CD14-positive monocyte (primary cell): ENCODE data around the gene NEGR1. TPM values are rescaled to one million over a fixed set of nuclear protein-coding genes. Genes with fewer than 3 reads are reported as not detected.

Experiments used
- DNase-seq, 3 donors: peaks; one replicate each; pipeline ENCODE4 v3.0.0-alpha.2; 2011 to 2022
- H2AFZ ChIP-seq: 2 replicates; pipeline ENCODE4 v1.6.0; 2012; ENCODE audit warnings: mild to moderate bottlenecking, low read depth, low read length, inconsistent platforms; ENCODE audit not compliant: insufficient read depth, poor library complexity, severe bottlenecking
- H3K27ac ChIP-seq, 2 donors: 1 replicate in 1 of 2; 2 replicates in 1 of 2; pipeline ENCODE4 v1.5.1; 2012 to 2013; ENCODE audit warnings: low read length in 2 of 2, control low read depth in 1 of 2, inconsistent platforms in 1 of 2, low read depth in 1 of 2, mild to moderate bottlenecking in 1 of 2
- H3K27me3 ChIP-seq, 2 donors: one replicate each; pipeline versions ENCODE4 v1.6.0 to v1.6.1; 2011 to 2013; ENCODE audit warnings: low read length in 2 of 2; ENCODE audit not compliant: control insufficient read depth in 2 of 2, insufficient read depth in 2 of 2
- H3K36me3 ChIP-seq, 2 donors: replicated peaks in 1 of 2; 1 replicate in 1 of 2; 2 replicates in 1 of 2; pipeline versions ENCODE4 v1.5.1 to v1.6.1; 2012 to 2013; ENCODE audit warnings: low read length in 2 of 2, control low read depth in 1 of 2, inconsistent platforms in 1 of 2, mild to moderate bottlenecking in 1 of 2; ENCODE audit not compliant: insufficient read depth in 2 of 2, control insufficient read depth in 1 of 2
- H3K4me1 ChIP-seq, 2 donors: 1 replicate in 1 of 2; 2 replicates in 1 of 2; pipeline versions ENCODE4 v1.5.1 to v1.6.1; 2012 to 2013; ENCODE audit warnings: low read length in 2 of 2, control low read depth in 1 of 2, inconsistent platforms in 1 of 2, mild to moderate bottlenecking in 1 of 2, moderate library complexity in 1 of 2; ENCODE audit not compliant: insufficient read depth in 2 of 2, control insufficient read depth in 1 of 2
- H3K4me2 ChIP-seq: replicated peaks from 2 replicates; pipeline ENCODE3; 2012; ENCODE audit warnings: low read length, moderate library complexity, mild to moderate bottlenecking; ENCODE audit not compliant: poor library complexity, severe bottlenecking; ENCODE audit errors: extremely low read depth
- H3K4me3 ChIP-seq, 3 experiments: fragments of 200-600 bp in 1 of 3; sonication (generic) in 1 of 3; replicated peaks in 1 of 3; 1 replicate in 2 of 3; 2 replicates in 1 of 3; pipeline ENCODE4 v1.5.1; 2011 to 2013; ENCODE audit warnings: low read length in 3 of 3, mild to moderate bottlenecking in 3 of 3, control low read depth in 2 of 3, low read depth in 2 of 3, inconsistent platforms in 1 of 3, moderate library complexity in 1 of 3
- H3K79me2 ChIP-seq: 2 replicates; pipeline ENCODE4 v1.6.0; 2012; ENCODE audit warnings: mild to moderate bottlenecking, control low read depth, inconsistent platforms, low read length, moderate library complexity; ENCODE audit not compliant: insufficient read depth
- H3K9ac ChIP-seq: 2 replicates; pipeline ENCODE4 v1.6.0; 2017; ENCODE audit warnings: low read length, mild to moderate bottlenecking; ENCODE audit not compliant: insufficient read depth, poor library complexity, severe bottlenecking
- H3K9me3 ChIP-seq, 2 donors: replicated peaks in 1 of 2; 1 replicate in 1 of 2; 2 replicates in 1 of 2; pipeline versions ENCODE4 v1.5.1 to v1.6.1; 2012 to 2013; ENCODE audit warnings: low read length in 2 of 2, control low read depth in 1 of 2; ENCODE audit not compliant: control insufficient read depth in 1 of 2, insufficient read depth in 1 of 2
- H4K20me1 ChIP-seq: 2 replicates; pipeline ENCODE4 v1.6.0; 2012; ENCODE audit warnings: mild to moderate bottlenecking, low read length, control low read depth, moderate library complexity; ENCODE audit not compliant: insufficient read depth
- H3K27ac Mint-ChIP-seq, 7 donors: one replicate each; pipeline ENCODE4 v1.8.0; 2020; ENCODE audit warnings: mild to moderate bottlenecking in 7 of 7, mixed read lengths in 7 of 7, moderate library complexity in 6 of 7, inconsistent platforms in 2 of 7
- H3K27me3 Mint-ChIP-seq, 3 donors: one replicate each; pipeline ENCODE4 v1.8.0; 2021 to 2022; ENCODE audit warnings: low read depth in 3 of 3, mild to moderate bottlenecking in 3 of 3, mixed read lengths in 3 of 3, moderate library complexity in 3 of 3, inconsistent platforms in 1 of 3
- H3K36me3 Mint-ChIP-seq, 2 donors: one replicate each; pipeline ENCODE4 v1.8.0; 2020; ENCODE audit warnings: mixed read lengths in 2 of 2, inconsistent platforms in 1 of 2, mild to moderate bottlenecking in 1 of 2
- H3K4me1 Mint-ChIP-seq: one replicate; pipeline ENCODE4 v1.8.0; 2020; ENCODE audit warnings: mild to moderate bottlenecking, mixed read lengths
- H3K4me3 Mint-ChIP-seq, 2 donors: one replicate each; pipeline ENCODE4 v1.8.0; 2020; ENCODE audit warnings: mild to moderate bottlenecking in 2 of 2, mixed read lengths in 2 of 2, moderate library complexity in 1 of 2
- H3K9me3 Mint-ChIP-seq, 7 donors: one replicate each; pipeline ENCODE4 v1.8.0; 2020 to 2022; ENCODE audit warnings: mixed read lengths in 7 of 7, mild to moderate bottlenecking in 6 of 7, moderate library complexity in 6 of 7, inconsistent platforms in 2 of 7
- CTCF ChIP-seq: fragments of 200-600 bp; IDR thresholded peaks from one replicate; pipeline ENCODE4 v1.8.0; 2022; ENCODE audit warnings: antibody characterized with exemption, mild to moderate bottlenecking
- WGBS: methylation state at CpG from one replicate; pipeline ENCODE4 v1.1.5; 2013; ENCODE audit warnings: missing lambda C conversion rate; ENCODE audit not compliant: insufficient coverage; 5-methylcytosine and 5-hydroxymethylcytosine counted together
- intact Hi-C, 2 donors: fragments of 100-400 bp; cut with micrococcal nuclease; formaldehyde crosslinking; loops; one replicate each; pipeline versions ENCODE4 v1.15.0 to v1.15.1; 2023
- polyA plus RNA-seq, 3 donors: library from polyadenylated mRNA; depleted of rRNA in 1 of 3; unstranded in 2 of 3; stranded (reverse) in 1 of 3; fragments of 300-500 nt in 2 of 3; fragments of >200 nt in 1 of 3; fragmentation: Illumina TruSeq in 2 of 3; gene quantifications; 1 replicate in 2 of 3; 2 replicates in 1 of 3; pipeline ENCODE4 v1.2.3, GENCODE V29; 2012 to 2021

NEGR1 gene
- polyA plus RNA-seq, 3 donors = 0.03 to 0.15 (median 0.13) TPM

- Histone ChIP-seq H3K36me3 (no peaks in the 10 kb centered on the region), H3K4me3 (no peak overlapping the region), H3K27me3 (no peaks in the 10 kb centered on the region), H3K4me2 (no peak overlapping the region), H3K27ac (no peak overlapping the region), H3K79me2 (no peaks in the 10 kb centered on the region), H4K20me1 (no peaks in the 10 kb centered on the region), H3K9ac (no peak overlapping the region), H2AFZ (no peak overlapping the region), H3K4me1 (no peaks in the 10 kb centered on the region), H3K9me3 (peaks cover 0 to 3% of the 10 kb centered on the region in 2 donors)
- no peak overlapping the region for H3K27ac Mint-ChIP-seq
- no peak for DNase-seq
- H3K9me3 Mint-ChIP-seq = peaks cover 0 to 4% (median 0%) of the 10 kb centered on the region in 7 donors
- intact Hi-C loops = no loop called here
- no peaks in the 10 kb centered on the region for H3K27me3 Mint-ChIP-seq
- no CpG with 5 or more reads among the region's 3 CpGs for WGBS
- H3K4me3 Mint-ChIP-seq = no peak overlapping the region
- no peaks in the 10 kb centered on the region for H3K36me3 Mint-ChIP-seq
- no peaks in the 10 kb centered on the region for H3K4me1 Mint-ChIP-seq
- TF ChIP-seq CTCF = no peak
Observed at GRCh38 chr1:71650119-71650518, 632.2 kb downstream of the NEGR1 start.

GRCh38 chr1:71649608-71650007 is 632.7 kb downstream of the NEGR1 start:
- no peaks in the 10 kb centered on the region for H3K36me3 Mint-ChIP-seq
- Histone ChIP-seq H3K4me3 (no peak overlapping the region), H3K4me1 (no peaks in the 10 kb centered on the region), H3K9ac (no peak overlapping the region), H2AFZ (no peak overlapping the region), H3K27me3 (no peaks in the 10 kb centered on the region), H3K27ac (no peak overlapping the region), H3K9me3 (peaks cover 0 to 3% of the 10 kb centered on the region in 2 donors), H4K20me1 (no peaks in the 10 kb centered on the region), H3K36me3 (no peaks in the 10 kb centered on the region), H3K4me2 (no peak overlapping the region), H3K79me2 (no peaks in the 10 kb centered on the region)
- intact Hi-C loops = no loop called here
- no peak overlapping the region for H3K4me3 Mint-ChIP-seq
- no peak for TF ChIP-seq CTCF
- H3K9me3 Mint-ChIP-seq = peaks cover 0 to 2% (median 0%) of the 10 kb centered on the region in 7 donors
- H3K4me1 Mint-ChIP-seq = no peaks in the 10 kb centered on the region
- H3K27me3 Mint-ChIP-seq = no peaks in the 10 kb centered on the region
- no peak overlapping the region for H3K27ac Mint-ChIP-seq
- DNase-seq = no peak
- 67% methylated on average over 1 of the region's 1 CpG for WGBS
